Measurements from ENCODE around the gene CADM3. TPM values are rescaled to one million over a fixed set of nuclear protein-coding genes. Genes with fewer than 3 reads are reported as not detected.
A peak's percentile ranks its signal among the peaks of the same experiment; 100 is the strongest.

The CADM3 gene
- total RNA-seq, 1 experiment from 2014 or later, result 2.1 TPM

DNA sequence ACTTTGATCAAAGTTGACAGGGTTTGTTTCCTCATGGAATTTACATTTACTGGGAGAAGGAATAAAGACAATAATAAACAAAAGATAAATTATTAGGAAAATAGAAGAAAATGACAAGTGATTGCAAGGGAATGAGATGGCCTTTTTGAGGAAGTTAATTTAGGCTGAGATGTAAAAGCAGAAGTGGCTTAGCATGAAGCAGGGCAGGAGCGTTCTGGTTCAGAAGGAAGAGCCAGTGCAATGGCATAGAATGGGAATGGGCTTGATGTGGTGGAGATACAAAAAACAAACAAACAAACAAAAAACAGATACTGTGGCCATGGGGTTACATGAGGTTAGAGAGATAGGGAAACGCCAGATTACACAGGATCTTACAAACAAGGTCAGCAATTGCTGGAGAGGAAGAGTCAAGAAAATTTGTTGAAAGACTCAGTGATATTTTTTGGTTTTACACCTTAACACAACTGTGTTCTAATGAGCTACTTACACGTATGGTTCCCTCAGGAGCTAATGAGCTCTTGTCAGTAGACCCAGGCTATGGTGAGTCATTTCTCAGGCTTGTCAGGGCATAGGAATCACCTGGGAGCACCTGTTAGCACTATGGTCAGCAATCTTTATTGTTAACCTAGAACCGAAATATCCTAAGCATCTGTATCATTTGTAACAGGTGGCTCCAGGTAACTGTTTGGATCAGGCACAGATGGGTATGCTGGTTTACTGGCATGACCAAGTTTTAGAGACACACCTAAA, 8.7 kb upstream of the CADM3 start:
- DNase-seq, result no peak
- Histone ChIP-seq H3K27me3 (ENCODE audit: control insufficient read depth, insufficient read depth, low read length) (no peaks in the 10 kb centered on the region), H3K36me3 (replicated peaks; ENCODE audit: control insufficient read depth, insufficient read depth, low read length) (no peaks in the 10 kb centered on the region), H3K4me3 (ENCODE audit: insufficient read depth, low read depth, low read length) (no peak overlapping the region)

DNA sequence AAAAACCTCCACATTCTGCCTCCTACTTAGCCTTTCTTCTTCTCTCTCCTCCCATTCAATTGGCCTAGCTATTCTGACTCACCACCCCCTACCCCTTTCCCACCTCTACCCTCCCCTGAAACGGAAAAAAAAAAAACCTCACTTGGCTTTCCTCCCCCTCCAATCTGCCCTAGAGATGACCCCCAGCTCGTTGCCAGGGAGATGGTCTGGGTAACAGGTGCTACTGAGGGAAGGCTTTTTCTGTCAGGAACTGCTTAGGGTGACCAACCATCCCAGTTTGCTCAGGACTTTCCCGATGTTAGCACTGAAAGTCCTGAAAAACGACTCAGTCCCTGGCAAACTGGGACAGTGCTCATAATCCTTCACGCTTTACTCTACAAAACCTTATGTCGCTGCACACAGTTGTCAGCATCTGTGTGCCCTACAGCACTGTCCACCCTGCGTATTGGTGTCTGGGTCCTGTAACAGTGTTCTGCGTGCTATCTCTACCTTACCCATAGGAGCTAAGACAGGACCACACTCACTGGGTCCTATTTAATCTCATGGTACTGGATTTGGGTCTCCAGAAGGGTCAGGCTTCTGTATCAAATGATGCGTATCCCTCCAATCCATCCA, 7.7 kb upstream of the CADM3 start:
- DNase-seq, result peak; percentile 24
- Histone ChIP-seq H3K27me3 (ENCODE audit: control insufficient read depth, insufficient read depth, low read length) (no peaks in the 10 kb centered on the region; the same call in 1 of the 2 replicates), H3K36me3 (replicated peaks; ENCODE audit: control insufficient read depth, insufficient read depth, low read length) (no peaks in the 10 kb centered on the region), H3K4me3 (ENCODE audit: insufficient read depth, low read depth, low read length) (no peak overlapping the region)

DNA sequence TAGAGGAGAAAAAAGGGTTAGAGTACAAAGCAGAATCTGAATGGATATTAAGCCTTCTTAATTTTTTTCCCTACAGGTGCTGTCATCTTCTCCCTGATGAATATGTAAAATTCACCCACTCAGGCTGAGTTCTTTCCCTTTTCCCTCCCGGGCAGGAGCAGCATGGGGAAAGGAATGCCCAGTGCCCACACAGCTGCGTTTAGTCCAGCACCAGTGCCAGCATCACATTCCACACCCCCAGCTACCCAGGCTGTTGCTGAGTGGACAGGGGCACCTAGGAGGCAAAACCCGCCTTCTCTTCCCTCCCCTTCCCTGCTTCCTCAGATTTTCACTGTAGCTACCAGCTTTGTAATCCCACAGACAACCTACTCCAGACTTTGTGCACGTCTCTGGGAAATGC, 3.4 kb upstream of the CADM3 start:
- Histone ChIP-seq H3K4me3 (ENCODE audit: insufficient read depth, low read depth, low read length) (no peak overlapping the region), H3K27me3 (ENCODE audit: control insufficient read depth, insufficient read depth, low read length) (peaks cover 23% of the 10 kb centered on the region), H3K36me3 (replicated peaks; ENCODE audit: control insufficient read depth, insufficient read depth, low read length) (no peaks in the 10 kb centered on the region)
- DNase-seq, result no peak

DNA sequence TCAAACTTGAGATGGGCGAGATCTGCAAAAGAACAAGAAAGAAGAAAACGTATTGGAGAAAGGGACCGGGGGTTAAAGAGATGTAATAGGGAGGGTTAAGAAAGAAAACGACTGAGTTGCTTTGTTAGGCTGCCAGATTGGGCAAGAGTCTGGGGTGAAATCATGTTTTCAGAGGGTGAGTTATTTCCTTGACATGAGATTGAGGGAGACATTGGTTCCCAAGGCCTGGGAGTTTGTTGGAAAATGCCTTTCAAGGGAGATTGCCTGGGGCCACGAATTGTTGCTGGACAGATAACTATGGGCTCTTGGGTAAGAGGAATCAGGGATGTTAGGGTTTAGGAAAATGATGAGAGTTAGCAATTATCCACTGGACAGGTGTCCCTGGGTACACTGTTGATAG, 776 bp upstream of the CADM3 start:
- Histone ChIP-seq H3K27me3 (ENCODE audit: control insufficient read depth, insufficient read depth, low read length) (peaks cover 27% of the 10 kb centered on the region), H3K4me3 (ENCODE audit: insufficient read depth, low read depth, low read length) (no peak overlapping the region), H3K36me3 (replicated peaks; ENCODE audit: control insufficient read depth, insufficient read depth, low read length) (no peaks in the 10 kb centered on the region)
- DNase-seq, result no peak

DNA sequence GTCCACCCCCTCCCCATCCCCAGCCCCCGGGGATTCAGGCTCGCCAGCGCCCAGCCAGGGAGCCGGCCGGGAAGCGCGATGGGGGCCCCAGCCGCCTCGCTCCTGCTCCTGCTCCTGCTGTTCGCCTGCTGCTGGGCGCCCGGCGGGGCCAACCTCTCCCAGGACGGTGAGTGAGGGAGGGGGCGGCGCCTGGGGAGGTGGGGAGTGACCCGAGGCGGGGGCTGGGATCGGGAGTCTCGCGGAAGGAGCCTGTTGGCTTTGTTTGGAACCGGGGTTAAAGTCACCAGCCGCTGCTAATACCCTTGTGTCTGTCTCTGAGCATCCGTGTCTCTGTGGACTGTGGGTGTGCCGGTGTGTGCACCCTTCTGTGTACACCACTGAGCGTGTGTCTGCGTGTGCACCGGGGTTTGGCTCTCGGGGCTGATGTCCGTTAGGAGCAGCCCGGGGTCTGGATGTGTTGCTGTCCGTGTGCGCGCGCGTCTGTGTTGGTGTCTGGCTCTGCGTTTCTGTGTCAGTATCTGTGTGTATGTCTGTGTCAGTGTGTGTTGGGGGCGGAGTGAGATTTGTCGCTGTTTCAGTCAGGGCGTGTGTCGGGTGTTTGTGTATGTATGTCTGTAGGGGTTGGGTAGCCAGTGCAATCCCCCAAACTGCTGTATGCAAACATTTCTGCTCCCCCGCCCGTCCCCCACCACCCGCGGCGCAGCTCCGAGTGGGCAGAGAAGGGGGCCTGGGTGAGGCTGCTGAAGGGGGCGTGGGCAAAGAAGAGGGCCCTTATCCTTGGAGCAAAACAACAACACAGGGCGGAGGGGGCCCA, 480 bp downstream of the CADM3 start:
- H3K27me3 ChIP-seq (ENCODE audit: control insufficient read depth, insufficient read depth, low read length), result peaks cover 27% of the 10 kb centered on the region
- peak overlapping the region; percentile 70 for H3K4me3 ChIP-seq (ENCODE audit: insufficient read depth, low read depth, low read length)
- DNase-seq, result peak; percentile 87

DNA sequence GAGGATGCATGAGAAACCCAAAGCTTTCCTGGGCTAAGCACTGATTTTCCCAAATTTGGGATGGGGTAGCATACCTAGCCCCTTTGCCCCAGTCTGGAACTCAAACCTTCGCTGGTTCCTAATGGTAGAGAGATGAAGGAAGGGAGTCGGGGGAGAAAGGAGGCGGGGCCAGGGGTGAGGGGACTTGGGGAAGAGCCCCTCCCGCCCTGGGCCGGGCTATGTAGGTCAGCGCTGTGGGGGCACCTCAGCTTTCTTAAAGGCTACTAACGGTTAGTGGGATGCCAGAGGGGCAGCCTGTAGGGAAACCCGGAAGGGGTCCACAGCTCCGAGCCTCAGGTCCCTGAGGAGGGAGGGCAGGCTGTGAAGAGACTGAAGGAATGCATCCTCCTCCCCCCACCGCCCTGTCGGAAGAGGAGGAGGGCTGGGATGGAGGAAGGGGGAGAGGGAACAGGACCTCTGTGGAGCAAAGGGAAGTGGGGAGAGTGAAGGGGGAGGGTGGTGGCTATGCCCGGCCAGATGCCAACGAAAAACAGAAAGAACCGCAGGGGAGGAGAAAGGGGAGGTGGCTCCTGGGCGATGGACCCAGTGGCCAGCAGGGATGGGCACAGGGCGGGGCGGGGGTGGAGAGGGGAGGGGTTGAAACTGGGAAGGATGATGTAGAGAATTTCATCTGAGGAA, 1.3 kb downstream of the CADM3 start:
- Histone ChIP-seq H3K27me3 (ENCODE audit: control insufficient read depth, insufficient read depth, low read length) (peaks cover 27% of the 10 kb centered on the region), H3K36me3 (replicated peaks; ENCODE audit: control insufficient read depth, insufficient read depth, low read length) (no peaks in the 10 kb centered on the region), H3K4me3 (ENCODE audit: insufficient read depth, low read depth, low read length) (peak overlapping the region; percentile 70)
- DNase-seq, result peak; percentile 86

More for the DNA sequence above, 480 bp downstream of the CADM3 start:
- no peaks in the 10 kb centered on the region for H3K36me3 ChIP-seq (replicated peaks; ENCODE audit: control insufficient read depth, insufficient read depth, low read length)

DNA sequence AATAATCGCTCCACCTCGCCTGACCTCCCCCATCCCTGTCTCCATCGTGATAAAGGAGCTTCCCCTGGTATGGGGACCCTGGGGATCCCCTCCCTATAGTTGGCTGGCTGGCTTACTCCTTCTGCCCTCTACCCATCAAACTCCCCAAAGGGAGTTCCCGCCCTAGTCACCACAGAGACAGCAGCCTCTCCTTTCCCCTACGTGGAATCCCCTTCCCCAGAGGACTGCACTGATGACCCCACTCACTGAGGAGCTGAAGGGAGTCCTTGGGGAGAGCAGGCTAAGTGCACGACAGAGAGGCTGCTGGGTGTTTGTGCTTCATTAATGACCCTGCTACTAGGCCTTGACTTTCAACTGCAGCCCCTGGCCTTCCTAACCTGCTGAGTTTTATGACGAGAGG, 1.9 kb downstream of the CADM3 start:
- Histone ChIP-seq H3K4me3 (ENCODE audit: insufficient read depth, low read depth, low read length) (peak overlapping the region; percentile 70), H3K27me3 (ENCODE audit: control insufficient read depth, insufficient read depth, low read length) (peaks cover 27% of the 10 kb centered on the region), H3K36me3 (replicated peaks; ENCODE audit: control insufficient read depth, insufficient read depth, low read length) (no peaks in the 10 kb centered on the region)
- no peak for DNase-seq

DNA sequence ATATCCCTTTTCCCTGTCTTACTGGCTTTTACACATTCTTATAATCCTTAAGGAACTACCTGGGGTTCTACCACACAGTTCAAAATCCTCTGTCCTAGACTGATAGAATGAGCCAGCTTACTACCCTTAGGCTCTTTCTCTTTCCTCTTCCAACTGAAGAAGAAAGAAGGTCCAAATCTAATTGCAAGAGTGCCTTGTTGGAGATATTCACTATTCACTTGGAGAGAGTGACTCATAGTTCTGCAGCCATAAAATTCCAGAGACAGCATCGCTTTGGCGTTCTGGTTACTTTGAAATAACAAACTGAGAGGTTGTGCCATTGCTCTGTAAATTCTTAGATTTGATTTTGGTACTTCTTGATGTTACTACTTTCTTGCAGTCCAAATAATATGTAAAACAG, 4.2 kb downstream of the CADM3 start:
- H3K36me3 ChIP-seq (replicated peaks; ENCODE audit: control insufficient read depth, insufficient read depth, low read length), result no peaks in the 10 kb centered on the region

DNA sequence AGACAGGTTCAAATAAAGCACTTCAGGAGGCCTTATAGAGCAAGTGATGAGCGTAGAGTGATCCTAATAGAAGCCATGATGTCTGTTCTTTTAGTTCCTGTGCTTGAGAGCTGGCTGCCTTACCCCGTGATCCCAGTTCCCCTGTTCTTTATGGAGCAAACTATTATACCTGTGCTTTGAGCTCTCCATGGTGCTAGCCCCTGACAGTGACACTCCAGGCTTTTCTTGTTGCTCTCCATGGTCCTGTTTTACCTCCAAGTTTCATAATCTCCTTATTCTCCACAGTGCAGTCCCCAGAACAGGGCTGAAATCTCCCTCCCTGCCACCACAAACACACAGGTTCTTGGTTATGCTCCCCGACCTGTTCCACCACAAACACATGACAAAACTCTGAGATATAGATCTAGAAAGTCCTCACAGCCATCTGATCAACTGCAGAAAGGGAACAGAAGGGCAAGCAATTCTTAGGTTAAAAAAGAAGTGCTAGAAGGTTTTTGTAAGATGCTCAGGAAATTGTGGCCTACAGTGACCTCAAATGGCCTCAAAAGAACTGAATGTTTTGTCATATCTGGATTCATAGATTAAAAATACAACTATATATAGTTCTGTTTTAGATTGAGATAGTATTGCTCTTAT, 6.0 kb downstream of the CADM3 start:
- H3K27me3 ChIP-seq (ENCODE audit: control insufficient read depth, insufficient read depth, low read length), result peaks cover 6% of the 10 kb centered on the region
- H3K36me3 ChIP-seq (replicated peaks; ENCODE audit: control insufficient read depth, insufficient read depth, low read length), result no peaks in the 10 kb centered on the region
- DNase-seq, result peak; percentile 75
- H3K4me3 ChIP-seq (ENCODE audit: insufficient read depth, low read depth, low read length), result no peak overlapping the region

More for the DNA sequence above, 4.2 kb downstream of the CADM3 start:
- Histone ChIP-seq H3K27me3 (ENCODE audit: control insufficient read depth, insufficient read depth, low read length) (peaks cover 17% of the 10 kb centered on the region), H3K4me3 (ENCODE audit: insufficient read depth, low read depth, low read length) (no peak overlapping the region)
- DNase-seq, result no peak

DNA sequence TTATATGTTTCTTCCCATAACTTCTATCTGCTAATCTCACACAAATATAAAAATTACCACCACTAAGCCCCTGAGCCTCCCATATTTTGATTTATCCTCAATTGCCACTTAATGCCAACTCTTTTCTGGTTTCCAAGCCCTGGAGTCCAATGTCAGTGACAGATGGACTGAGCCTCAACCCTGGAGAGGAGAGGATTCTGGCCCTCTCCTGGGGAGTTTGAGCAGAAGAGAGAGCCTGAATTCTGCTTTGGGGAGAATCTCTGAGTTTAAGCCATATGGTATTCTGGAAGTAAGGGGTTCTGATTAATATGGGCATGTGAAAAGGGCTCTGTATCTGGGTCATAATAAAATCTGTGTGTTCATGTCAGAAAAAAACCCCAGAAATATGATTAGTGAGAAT, 8.5 kb downstream of the CADM3 start:
- Histone ChIP-seq H3K36me3 (replicated peaks; ENCODE audit: control insufficient read depth, insufficient read depth, low read length) (no peaks in the 10 kb centered on the region), H3K27me3 (ENCODE audit: control insufficient read depth, insufficient read depth, low read length) (no peaks in the 10 kb centered on the region), H3K4me3 (ENCODE audit: insufficient read depth, low read depth, low read length) (no peak overlapping the region)
- DNase-seq, result no peak

DNA sequence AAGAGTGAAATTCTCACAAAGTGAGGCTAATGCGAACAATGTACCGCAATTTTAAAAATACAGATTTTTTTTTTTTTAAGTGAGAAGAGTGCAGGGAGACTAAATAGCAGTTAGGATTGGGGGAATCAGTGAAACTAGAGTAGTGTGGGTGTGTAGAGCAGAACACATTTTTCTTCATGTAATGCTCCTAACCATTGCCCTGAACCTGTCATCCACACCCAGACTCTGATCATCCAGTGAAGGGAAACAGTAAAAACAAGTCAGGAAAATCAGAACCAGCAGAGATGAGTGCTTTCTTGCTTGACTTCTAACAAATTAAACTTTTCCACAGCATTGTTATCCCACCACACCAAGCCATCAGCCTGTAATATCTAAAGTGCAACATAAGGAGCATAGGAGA, 9.1 kb downstream of the CADM3 start:
- Histone ChIP-seq H3K36me3 (replicated peaks; ENCODE audit: control insufficient read depth, insufficient read depth, low read length) (no peaks in the 10 kb centered on the region), H3K4me3 (ENCODE audit: insufficient read depth, low read depth, low read length) (no peak overlapping the region), H3K27me3 (ENCODE audit: control insufficient read depth, insufficient read depth, low read length) (no peaks in the 10 kb centered on the region)
- no peak for DNase-seq

DNA sequence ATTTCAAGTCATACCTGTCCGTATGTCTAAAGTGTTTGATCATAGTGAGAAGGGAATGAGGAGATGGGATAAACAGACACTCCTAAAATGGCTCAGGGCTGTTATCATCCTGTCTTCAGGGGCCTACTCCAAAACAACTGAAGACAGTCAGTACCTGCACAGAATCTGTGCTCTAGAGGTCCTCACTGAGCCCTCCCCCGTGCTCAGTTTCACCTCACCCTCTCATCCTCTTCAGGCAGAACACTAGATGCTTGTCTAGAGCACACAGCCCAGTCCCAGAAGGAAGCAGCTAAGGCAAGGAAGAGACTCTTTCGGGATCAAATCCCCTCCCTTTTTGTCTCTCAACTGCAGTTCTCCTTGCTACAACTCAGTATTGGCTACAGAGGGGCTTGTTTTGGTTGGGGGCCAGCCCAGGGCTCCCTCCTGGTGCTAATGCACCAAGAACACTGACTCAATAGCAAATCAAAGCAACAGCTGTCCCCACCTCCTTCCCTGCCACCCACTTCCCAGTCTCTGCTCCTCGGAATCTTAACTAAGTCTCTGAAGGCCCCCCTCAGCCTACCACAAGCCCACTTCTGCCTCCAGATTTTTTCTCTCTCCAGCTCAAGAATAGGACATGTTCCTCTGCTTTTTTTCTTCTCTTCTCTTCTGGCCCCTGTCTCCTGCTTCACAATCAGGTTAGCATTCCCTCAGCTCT, 10.1 kb downstream of the CADM3 start:
- no peak for DNase-seq
- Histone ChIP-seq H3K36me3 (replicated peaks; ENCODE audit: control insufficient read depth, insufficient read depth, low read length) (no peaks in the 10 kb centered on the region), H3K27me3 (ENCODE audit: control insufficient read depth, insufficient read depth, low read length) (no peaks in the 10 kb centered on the region), H3K4me3 (ENCODE audit: insufficient read depth, low read depth, low read length) (no peak overlapping the region)

DNA sequence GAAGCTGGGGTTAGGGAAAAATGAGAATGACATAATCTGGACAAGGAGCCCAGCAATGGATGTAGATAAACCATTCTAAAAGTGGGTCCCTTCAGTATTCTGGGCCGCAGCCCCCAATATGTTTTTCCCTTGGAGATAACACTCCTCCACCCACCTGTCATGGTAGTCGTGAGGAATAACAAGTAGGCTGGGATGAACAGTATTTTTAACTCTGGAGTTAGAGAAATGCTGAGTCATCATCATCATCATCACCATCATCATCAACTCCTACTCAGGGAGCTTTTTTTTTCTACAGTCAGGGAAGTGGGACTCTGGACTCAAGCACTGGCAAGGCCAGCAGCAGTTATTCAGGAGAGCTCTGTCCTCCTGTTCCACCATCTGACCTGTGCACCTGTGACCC, 12.8 kb downstream of the CADM3 start:
- Histone ChIP-seq H3K27me3 (ENCODE audit: control insufficient read depth, insufficient read depth, low read length) (no peaks in the 10 kb centered on the region), H3K4me3 (ENCODE audit: insufficient read depth, low read depth, low read length) (no peak overlapping the region), H3K36me3 (replicated peaks; ENCODE audit: control insufficient read depth, insufficient read depth, low read length) (no peaks in the 10 kb centered on the region)
- no peak for DNase-seq

Data from H7 (cell line).